Epithelial cell of proximal tubule (primary cell): ENCODE results near the gene SHD. TPM values are rescaled to one million over a fixed set of nuclear protein-coding genes. Genes with fewer than 3 reads are reported as not detected.

Experiments
- DNase-seq: peaks from one replicate; pipeline ENCODE4 v3.0.0-alpha.2; 2011; ENCODE audit warnings: low read depth
- H3K4me3 ChIP-seq: 2 replicates; pipeline ENCODE4 v1.5.1; 2011; ENCODE audit warnings: low read depth, mild to moderate bottlenecking, low read length
- total RNA-seq: library from RNA; depleted of rRNA; stranded (reverse); fragments of >200 nt; gene quantifications from 2 replicates; pipeline ENCODE4 v1.2.3, GENCODE V29; 2015
- TF ChIP-seq, protein P1 (sequence below): conservative IDR thresholded peaks from 2 replicates; pipeline ENCODE4 v1.5.1; 2012; ENCODE audit warnings: low read depth, mild to moderate bottlenecking, low read length

SHD gene
- total RNA-seq, 1 donor from 2014 or later, result not detected

DNA sequence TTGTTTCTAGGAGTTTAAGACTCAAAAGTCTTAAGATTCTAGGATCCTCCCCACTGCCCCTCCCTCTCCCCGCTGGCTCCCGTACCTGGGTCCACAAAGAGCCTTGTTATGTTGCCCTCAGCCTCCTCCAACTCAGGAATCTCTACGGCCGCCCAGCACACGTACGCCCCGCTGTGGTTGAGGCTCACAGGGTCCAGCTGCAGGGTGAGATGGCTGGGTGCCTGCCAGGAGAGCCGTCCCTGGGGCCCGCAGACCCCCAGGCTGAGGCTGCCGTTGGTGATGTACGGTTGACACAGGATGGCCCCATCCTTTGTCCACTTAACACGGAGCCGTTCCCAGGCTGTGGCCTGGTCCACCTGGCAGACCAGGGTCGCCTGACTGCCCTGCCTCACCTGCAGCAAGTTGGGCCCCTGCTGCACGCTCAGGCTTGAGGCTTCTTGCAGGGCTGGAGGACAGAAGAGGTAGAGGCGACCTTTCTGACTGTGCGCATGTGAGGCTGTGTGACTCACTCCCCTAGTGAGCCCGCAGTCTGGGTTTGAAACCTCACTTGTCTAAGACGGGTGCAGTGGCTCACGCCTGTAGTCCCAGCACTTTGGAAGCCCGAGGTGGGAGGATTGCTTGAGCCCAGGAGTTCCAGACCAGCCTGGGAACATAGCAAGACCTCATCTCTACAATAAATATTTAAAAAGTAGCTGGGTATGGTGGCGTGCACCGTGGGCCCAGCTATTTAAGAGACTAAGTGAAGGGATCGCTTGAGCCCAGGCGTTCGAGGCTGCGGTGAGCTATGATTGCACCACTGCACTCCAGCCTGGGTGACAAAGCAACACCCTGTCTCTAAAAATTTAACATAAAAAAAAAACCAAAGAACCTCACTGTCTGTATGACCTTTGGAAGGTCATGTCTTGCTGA lies 19.1 kb downstream of the SHD start:
- TF ChIP-seq, protein P1, sequence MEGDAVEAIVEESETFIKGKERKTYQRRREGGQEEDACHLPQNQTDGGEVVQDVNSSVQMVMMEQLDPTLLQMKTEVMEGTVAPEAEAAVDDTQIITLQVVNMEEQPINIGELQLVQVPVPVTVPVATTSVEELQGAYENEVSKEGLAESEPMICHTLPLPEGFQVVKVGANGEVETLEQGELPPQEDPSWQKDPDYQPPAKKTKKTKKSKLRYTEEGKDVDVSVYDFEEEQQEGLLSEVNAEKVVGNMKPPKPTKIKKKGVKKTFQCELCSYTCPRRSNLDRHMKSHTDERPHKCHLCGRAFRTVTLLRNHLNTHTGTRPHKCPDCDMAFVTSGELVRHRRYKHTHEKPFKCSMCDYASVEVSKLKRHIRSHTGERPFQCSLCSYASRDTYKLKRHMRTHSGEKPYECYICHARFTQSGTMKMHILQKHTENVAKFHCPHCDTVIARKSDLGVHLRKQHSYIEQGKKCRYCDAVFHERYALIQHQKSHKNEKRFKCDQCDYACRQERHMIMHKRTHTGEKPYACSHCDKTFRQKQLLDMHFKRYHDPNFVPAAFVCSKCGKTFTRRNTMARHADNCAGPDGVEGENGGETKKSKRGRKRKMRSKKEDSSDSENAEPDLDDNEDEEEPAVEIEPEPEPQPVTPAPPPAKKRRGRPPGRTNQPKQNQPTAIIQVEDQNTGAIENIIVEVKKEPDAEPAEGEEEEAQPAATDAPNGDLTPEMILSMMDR, result no peak
- DNase-seq, result no peak
- no peak overlapping the region for H3K4me3 ChIP-seq

DNA sequence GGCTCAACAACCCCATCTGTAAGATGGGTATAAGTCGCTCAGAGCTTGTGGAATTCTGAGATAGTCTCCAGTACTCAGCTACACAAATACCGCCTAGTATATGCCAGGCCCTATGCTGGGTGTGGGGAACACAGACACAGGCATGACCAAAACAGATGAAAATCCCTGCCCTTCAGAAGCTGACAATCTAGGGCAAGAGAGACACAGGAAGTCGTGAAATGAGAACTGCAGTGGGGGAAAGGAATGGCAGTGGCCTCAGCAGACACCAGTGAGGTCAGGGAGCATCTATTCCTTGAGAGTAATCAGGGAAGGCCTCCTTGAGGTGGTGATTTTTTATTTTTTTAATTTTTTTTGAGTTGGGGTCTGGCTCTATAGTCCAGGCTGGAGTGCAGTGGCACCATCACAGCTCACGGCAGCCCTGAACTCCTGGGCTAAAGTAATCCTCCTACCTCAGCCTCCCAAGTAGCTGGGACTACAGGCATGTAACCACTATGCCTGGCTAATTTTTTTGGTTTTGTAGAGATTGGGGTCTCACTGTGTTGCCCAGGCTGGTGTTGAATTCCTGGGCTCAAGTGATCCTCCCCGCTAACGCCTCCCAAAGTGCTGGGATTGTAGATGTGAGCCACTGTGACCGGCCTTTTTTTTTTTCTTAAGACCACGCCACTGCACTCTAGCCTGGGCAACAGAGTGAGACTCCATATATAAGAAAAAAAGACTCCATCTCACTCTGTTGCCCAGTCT lies 19.9 kb downstream of the SHD start:
- no peak overlapping the region for H3K4me3 ChIP-seq
- no peak for DNase-seq
- TF ChIP-seq, protein P1, result no peak

GRCh38 chr19:4300589-4300988 lies 21.5 kb downstream of the SHD start:
- no peak overlapping the region for H3K4me3 ChIP-seq
- TF ChIP-seq, protein P1, result no peak
- DNase-seq, result no peak

DNA sequence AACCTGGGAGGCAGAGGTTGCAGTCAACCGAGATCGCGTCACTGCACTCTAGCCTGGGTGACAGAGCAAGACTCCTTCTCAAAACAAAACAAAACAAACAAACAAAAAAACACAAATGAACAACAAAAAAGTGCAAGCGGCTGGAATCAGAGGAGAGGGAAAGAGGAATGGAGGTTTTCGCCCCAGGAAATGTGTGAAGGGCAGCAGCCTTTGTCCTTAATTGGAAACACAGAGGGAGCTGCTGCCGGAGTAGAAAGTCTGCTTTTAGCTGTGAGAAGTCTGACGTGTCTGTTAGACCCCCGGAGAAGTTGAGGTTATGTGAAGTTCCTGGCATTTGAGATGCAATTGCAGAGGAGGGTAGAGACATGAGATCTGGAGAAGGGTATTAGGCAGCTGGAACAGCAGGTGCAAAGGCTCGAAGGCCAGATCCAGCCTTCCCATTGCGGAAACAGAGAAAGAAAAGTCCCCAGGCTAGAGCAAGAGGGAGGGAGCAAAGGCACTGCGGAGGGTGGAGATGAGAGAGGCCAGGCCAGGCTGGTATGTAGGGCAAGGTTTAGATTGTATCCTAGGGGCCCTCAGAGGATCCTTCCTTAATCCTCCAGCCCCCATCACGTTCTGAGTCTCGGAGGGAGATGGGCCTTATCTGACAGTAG lies 22.6 kb downstream of the SHD start:
- no peak overlapping the region for H3K4me3 ChIP-seq
- no peak for DNase-seq
- TF ChIP-seq, protein P1, result no peak

DNA sequence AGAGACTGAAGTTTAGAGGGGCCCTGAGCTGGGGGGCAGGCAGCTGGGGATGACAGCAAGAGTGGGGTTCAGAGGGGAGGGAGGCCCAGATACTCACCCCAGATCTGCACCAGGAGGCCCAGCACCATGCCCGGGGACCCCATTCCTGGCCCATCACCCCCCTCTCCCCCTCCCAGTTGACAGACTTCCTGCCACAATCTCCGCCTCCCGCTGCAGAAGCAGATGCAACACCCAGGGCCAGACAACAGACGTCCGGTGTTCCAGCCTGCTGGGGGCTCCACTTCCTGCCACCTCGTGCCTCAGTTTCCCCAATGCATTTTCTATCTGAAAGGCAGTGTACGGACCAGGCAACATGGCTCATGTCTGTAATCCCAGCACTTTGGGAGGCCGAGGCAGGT lies 23.2 kb downstream of the SHD start, which contains the start of gene TMIGD2:
TSS of gene TMIGD2 (minus strand) at position 147 of the 398 bp plus-strand sequence. CDS start at position 143, 4 bp downstream.
- TF ChIP-seq, protein P1, result no peak
- no peak for DNase-seq
- H3K4me3 ChIP-seq, result no peak within 1 kb of the TSS

DNA sequence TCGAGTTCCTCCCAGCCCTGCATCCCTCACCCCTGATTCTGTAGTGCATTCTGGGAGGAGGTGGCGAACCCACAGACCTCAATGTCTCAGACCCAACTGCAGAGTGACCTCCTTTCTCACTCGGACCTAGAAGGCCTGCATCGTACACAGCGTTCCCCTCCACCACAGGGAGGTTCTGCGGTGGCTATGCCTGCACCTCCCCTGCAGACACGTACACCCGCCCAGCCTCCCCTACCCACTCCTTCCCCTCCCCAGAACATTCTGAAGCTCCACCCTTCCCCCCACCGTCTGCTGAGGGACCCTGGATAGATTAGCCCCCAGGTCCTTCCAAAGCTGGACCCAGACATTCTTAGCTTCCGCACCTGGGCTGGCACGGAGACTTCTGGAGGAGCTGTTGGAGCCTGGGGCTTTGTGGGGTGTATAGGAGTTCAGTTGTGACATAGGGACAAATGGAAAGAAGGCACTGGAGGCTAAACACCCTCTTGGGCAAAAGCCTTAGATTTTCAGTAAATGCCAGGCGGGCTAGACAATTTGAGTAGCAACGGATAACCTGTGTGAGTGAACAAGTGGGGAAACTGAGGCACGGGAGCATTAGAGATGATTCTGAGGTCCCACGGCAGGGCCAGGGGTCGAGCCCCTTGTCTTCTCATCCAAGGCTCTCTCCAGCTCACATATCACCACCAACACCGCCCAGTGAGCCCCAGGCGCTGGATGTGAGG lies 24.9 kb downstream of the SHD start:
- TF ChIP-seq, protein P1, result no peak
- DNase-seq, result no peak
- H3K4me3 ChIP-seq, result no peak overlapping the region
